HUES6 (cell line): ENCODE measurements around the gene TMEM222.

ENCODE experiments used
- H3K27ac ChIP-seq: 2 replicates; pipeline ENCODE4 v1.7.0; 2013; ENCODE audit warnings: low read depth, mild to moderate bottlenecking, low read length, inconsistent platforms
- H3K27me3 ChIP-seq: 2 replicates; pipeline ENCODE4 v1.6.1; 2013; ENCODE audit warnings: low read length; ENCODE audit not compliant: control insufficient read depth, insufficient read depth
- H3K36me3 ChIP-seq: 2 replicates; pipeline ENCODE4 v1.6.1; 2013; ENCODE audit warnings: low read length; ENCODE audit not compliant: control insufficient read depth, insufficient read depth
- H3K4me1 ChIP-seq: 2 replicates; pipeline ENCODE4 v1.6.1; 2013; ENCODE audit warnings: low read length; ENCODE audit not compliant: control insufficient read depth, insufficient read depth
- H3K4me3 ChIP-seq: 2 replicates; pipeline ENCODE4 v1.5.1; 2013; ENCODE audit warnings: low read depth, low read length
- H3K9ac ChIP-seq: one replicate; pipeline ENCODE4 v1.6.1; 2013; ENCODE audit warnings: mild to moderate bottlenecking, low read length
- H3K9me3 ChIP-seq: 2 replicates; pipeline ENCODE4 v1.6.1; 2013; ENCODE audit warnings: low read depth, low read length; ENCODE audit not compliant: control insufficient read depth, insufficient read depth

The TMEM222 gene

GRCh38 chr1:27351541-27352107, 29.7 kb downstream of the TMEM222 start:
- Histone ChIP-seq H3K9me3 (no peaks in the 10 kb centered on the region), H3K36me3 (peaks cover 5% of the 10 kb centered on the region; the same call in 1 of the 2 replicates), H3K4me3 (peak overlapping the region; percentile 58), H3K9ac (peak overlapping the region; percentile 3), H3K4me1 (peaks cover 28% of the 10 kb centered on the region), H3K27me3 (peaks cover 9% of the 10 kb centered on the region), H3K27ac (no peak overlapping the region)

GRCh38 chr1:27353166-27353565, 31.2 kb downstream of the TMEM222 start:
- Histone ChIP-seq H3K9me3 (no peaks in the 10 kb centered on the region), H3K36me3 (peaks cover 5% of the 10 kb centered on the region; the same call in 1 of the 2 replicates), H3K9ac (no peak overlapping the region), H3K4me3 (no peak overlapping the region), H3K4me1 (peaks cover 28% of the 10 kb centered on the region), H3K27me3 (peaks cover 16% of the 10 kb centered on the region), H3K27ac (no peak overlapping the region)

GRCh38 chr1:27353629-27354028, 31.7 kb downstream of the TMEM222 start:
- Histone ChIP-seq H3K4me1 (peaks cover 27% of the 10 kb centered on the region), H3K27me3 (peaks cover 20% of the 10 kb centered on the region), H3K4me3 (no peak overlapping the region), H3K36me3 (peaks cover 5% of the 10 kb centered on the region; the same call in 1 of the 2 replicates), H3K9me3 (no peaks in the 10 kb centered on the region), H3K27ac (no peak overlapping the region), H3K9ac (no peak overlapping the region)

GRCh38 chr1:27355683-27356082, 33.7 kb downstream of the TMEM222 start:
- no peak overlapping the region for H3K9ac ChIP-seq
- H3K27ac ChIP-seq: no peak overlapping the region
- no peaks in the 10 kb centered on the region for H3K9me3 ChIP-seq
- peaks cover 5% of the 10 kb centered on the region; the same call in 1 of the 2 replicates for H3K36me3 ChIP-seq
- peaks cover 33% of the 10 kb centered on the region for H3K27me3 ChIP-seq
- H3K4me3 ChIP-seq: no peak overlapping the region
- H3K4me1 ChIP-seq: peaks cover 21% of the 10 kb centered on the region

- Histone ChIP-seq H3K9me3 (no peaks in the 10 kb centered on the region), H3K9ac (no peak overlapping the region), H3K36me3 (peaks cover 5% of the 10 kb centered on the region; the same call in 1 of the 2 replicates), H3K27ac (no peak overlapping the region), H3K27me3 (peaks cover 37% of the 10 kb centered on the region), H3K4me1 (peaks cover 24% of the 10 kb centered on the region), H3K4me3 (no peak overlapping the region)
Measured at GRCh38 chr1:27356277-27356618, 34.3 kb downstream of the TMEM222 start.

- Histone ChIP-seq H3K36me3 (peaks cover 5% of the 10 kb centered on the region; the same call in 1 of the 2 replicates), H3K9ac (no peak overlapping the region), H3K27ac (no peak overlapping the region), H3K27me3 (peaks cover 42% of the 10 kb centered on the region), H3K4me3 (no peak overlapping the region), H3K4me1 (peaks cover 23% of the 10 kb centered on the region), H3K9me3 (no peaks in the 10 kb centered on the region)
Measured at GRCh38 chr1:27356619-27357280, 34.8 kb downstream of the TMEM222 start.

- Histone ChIP-seq H3K27me3 (peaks cover 49% of the 10 kb centered on the region), H3K4me3 (peak overlapping the region; percentile 31), H3K4me1 (peaks cover 21% of the 10 kb centered on the region), H3K9ac (no peak overlapping the region), H3K9me3 (no peaks in the 10 kb centered on the region), H3K36me3 (peaks cover 5% of the 10 kb centered on the region; the same call in 1 of the 2 replicates), H3K27ac (no peak overlapping the region)
Measured at GRCh38 chr1:27357281-27358037, 35.5 kb downstream of the TMEM222 start.

GRCh38 chr1:27358038-27358927, 36.3 kb downstream of the TMEM222 start:
- peaks cover 50% of the 10 kb centered on the region for H3K27me3 ChIP-seq
- peaks cover 5% of the 10 kb centered on the region; the same call in 1 of the 2 replicates for H3K36me3 ChIP-seq
- peaks cover 21% of the 10 kb centered on the region for H3K4me1 ChIP-seq
- H3K9ac ChIP-seq: no peak overlapping the region
- H3K4me3 ChIP-seq: no peak overlapping the region
- H3K9me3 ChIP-seq: no peaks in the 10 kb centered on the region
- H3K27ac ChIP-seq: no peak overlapping the region

GRCh38 chr1:27358928-27359313, 37.0 kb downstream of the TMEM222 start:
- H3K9me3 ChIP-seq: no peaks in the 10 kb centered on the region
- H3K27me3 ChIP-seq: peaks cover 50% of the 10 kb centered on the region
- peaks cover 5% of the 10 kb centered on the region; the same call in 1 of the 2 replicates for H3K36me3 ChIP-seq
- peaks cover 21% of the 10 kb centered on the region for H3K4me1 ChIP-seq
- H3K27ac ChIP-seq: no peak overlapping the region
- no peak overlapping the region for H3K9ac ChIP-seq
- H3K4me3 ChIP-seq: no peak overlapping the region

- Histone ChIP-seq H3K36me3 (peaks cover 5% of the 10 kb centered on the region; the same call in 1 of the 2 replicates), H3K27ac (no peak overlapping the region), H3K27me3 (peaks cover 50% of the 10 kb centered on the region), H3K9me3 (no peaks in the 10 kb centered on the region), H3K4me1 (peaks cover 28% of the 10 kb centered on the region), H3K4me3 (peak overlapping the region; percentile 85), H3K9ac (no peak overlapping the region)
Measured at GRCh38 chr1:27359822-27360158, 37.8 kb downstream of the TMEM222 start.
